Activated naive CD4-positive, alpha-beta T cell treated with Interleukin-2 at 50 U/mL for 16 hours (primary cell): ENCODE data around the gene PITPNM3.

Experiments
- DNase-seq: peaks from one replicate; pipeline ENCODE4 v3.0.0-alpha.2; 2020

The PITPNM3 gene

GRCh38 chr17:6525141-6525540 lies 31.2 kb downstream of the PITPNM3 start:
- DNase-seq = no peak

GRCh38 chr17:6524520-6524919 lies 31.8 kb downstream of the PITPNM3 start:
- DNase-seq = no peak

GRCh38 chr17:6523809-6524355 lies 32.5 kb downstream of the PITPNM3 start:
- DNase-seq = no peak

- no peak for DNase-seq
Measured at GRCh38 chr17:6523330-6523729, 33.0 kb downstream of the PITPNM3 start.

GRCh38 chr17:6521586-6521985 lies 34.8 kb downstream of the PITPNM3 start:
- no peak for DNase-seq

GRCh38 chr17:6517062-6517461 lies 39.3 kb downstream of the PITPNM3 start:
- no peak for DNase-seq

GRCh38 chr17:6514371-6514770 lies 42.0 kb downstream of the PITPNM3 start:
- no peak for DNase-seq

- DNase-seq = no peak
Measured at GRCh38 chr17:6512552-6512951, 43.8 kb downstream of the PITPNM3 start.

GRCh38 chr17:6510321-6510977 lies 45.9 kb downstream of the PITPNM3 start:
- DNase-seq = no peak

GRCh38 chr17:6509921-6510320 lies 46.4 kb downstream of the PITPNM3 start:
- DNase-seq = no peak

- DNase-seq = no peak
Measured at GRCh38 chr17:6509031-6509771, 47.2 kb downstream of the PITPNM3 start.

- DNase-seq = no peak
Measured at GRCh38 chr17:6508519-6509030, 47.8 kb downstream of the PITPNM3 start.

- DNase-seq = no peak
Measured at GRCh38 chr17:6508016-6508415, 48.3 kb downstream of the PITPNM3 start.

GRCh38 chr17:6507535-6507934 lies 48.8 kb downstream of the PITPNM3 start:
- no peak for DNase-seq

GRCh38 chr17:6506679-6507231 lies 49.6 kb downstream of the PITPNM3 start:
- no peak for DNase-seq

GRCh38 chr17:6505425-6506142 lies 50.8 kb downstream of the PITPNM3 start:
- DNase-seq = no peak

GRCh38 chr17:6503641-6504195 lies 52.6 kb downstream of the PITPNM3 start:
- DNase-seq = no peak

- DNase-seq = no peak
Measured at GRCh38 chr17:6502871-6503509, 53.4 kb downstream of the PITPNM3 start.

- no peak for DNase-seq
Measured at GRCh38 chr17:6502142-6502541, 54.2 kb downstream of the PITPNM3 start.

- no peak for DNase-seq
Measured at GRCh38 chr17:6501359-6501758, 55.0 kb downstream of the PITPNM3 start.

- no peak for DNase-seq
Measured at GRCh38 chr17:6498901-6499540, 57.3 kb downstream of the PITPNM3 start.

GRCh38 chr17:6498356-6498755 lies 58.0 kb downstream of the PITPNM3 start:
- no peak for DNase-seq
